ENCODE data around the gene MYCBPAP. TPM values are rescaled to one million over a fixed set of nuclear protein-coding genes. Genes with fewer than 3 reads are reported as not detected.
A peak's percentile ranks its signal among the peaks of the same experiment; 100 is the strongest.

Gene MYCBPAP
- total RNA-seq, 1 experiment from 2014 or later: not detected

- H3K9me3 ChIP-seq (ENCODE audit: control insufficient read depth in 1 of 2, insufficient read depth in 1 of 2, low read depth in 1 of 2, low read length in 2 of 2): no peaks in the 10 kb centered on the region
- H3K9me2 ChIP-seq (ENCODE audit: insufficient read depth): no peaks in the 10 kb centered on the region
- no peaks in the 10 kb centered on the region for H3K79me2 ChIP-seq (ENCODE audit: insufficient read depth, low read length)
- no peak overlapping the region for H3K4me2 ChIP-seq (ENCODE audit: low read length)
- H3K36me3 ChIP-seq (ENCODE audit: control insufficient read depth in 1 of 2, insufficient read depth in 2 of 2, low read length in 2 of 2): no peaks in the 10 kb centered on the region
- peaks cover 11 to 19% of the 10 kb centered on the region in 2 experiments for H3K4me1 ChIP-seq (ENCODE audit: control insufficient read depth in 1 of 2, insufficient read depth in 2 of 2, low read length in 2 of 2)
- POLR2A ChIA-PET: interaction anchor here (0.6 kb wide), 1 partner anchor 14 kb away, joined by 3 read pairs; no protein-coding TSS in a partner anchor
- H3K4me3 ChIP-seq (replicated peaks in 1 of 2; ENCODE audit: low read depth in 1 of 2, low read length in 2 of 2): no peak overlapping the region
- no peak overlapping the region for H3K27ac ChIP-seq (ENCODE audit: low read depth, low read length)
- H4K20me1 ChIP-seq (ENCODE audit: insufficient read depth): no peaks in the 10 kb centered on the region
- no peak overlapping the region for H2AFZ ChIP-seq (ENCODE audit: low read depth, low read length, poor library complexity, severe bottlenecking)
- DNase-seq (ENCODE audit: low read depth, low spot score): peak; percentile 50
- H3K27me3 ChIP-seq (ENCODE audit: insufficient read depth, low read length): no peaks in the 10 kb centered on the region
- RAD21 ChIA-PET (ENCODE audit: low non-redundant PET in 1 of 2, low total read pairs in 2 of 2, uncharacterized antibody in 2 of 2, unreplicated experiment in 2 of 2): interaction anchor here in 1 of 2 experiments (1.5 kb wide), 1 partner anchor 301 kb away, joined by 3 read pairs; no protein-coding TSS in a partner anchor
- no peak overlapping the region for H3K9ac ChIP-seq (ENCODE audit: low read length)
- peak; percentile 31; the same call in 1 of the 2 replicates for ATAC-seq
- BruUV-seq (replicated peaks): no TSS peak
- CTCF ChIA-PET: interaction anchor here (0.7 to 2.7 kb wide), 21 partner anchors 8 to 301 kb away, joined by 3 to 12 read pairs (median 4); partner anchors contain the start of genes EPN3 and SPATA20
- TF ChIP-seq EZH2phosphoT487 (IDR thresholded peaks at IDR 0.05; ENCODE audit: borderline replicate concordance): no peak
- TF ChIP-seq FOSL1 (IDR thresholded peaks at IDR 0.05; ENCODE audit: low read depth): no peak
- TF ChIP-seq YY1 (IDR thresholded peaks at IDR 0.05; ENCODE audit: extremely low read depth, insufficient replicate concordance, low read depth, low read length): no peak
- 0 out of 2 replicates have a peak, but pooled peaks have one; percentile 11 for TF ChIP-seq SP1 (IDR thresholded peaks at IDR 0.05; ENCODE audit: low read depth)
- no peak for TF ChIP-seq REST (IDR thresholded peaks at IDR 0.05; ENCODE audit: low read depth)
- no peak for TF ChIP-seq ELF1 (IDR thresholded peaks at IDR 0.05; ENCODE audit: borderline replicate concordance, low read depth)
- TF ChIP-seq CTCF (IDR thresholded peaks at IDR 0.05 in 2 of 3, conservative IDR thresholded peaks at IDR 0.05 in 1 of 3; ENCODE audit: borderline replicate concordance in 1 of 3, insufficient read depth in 1 of 3, low read depth in 2 of 3, low read length in 2 of 3): peak; percentile 54 to 73 (median 72); a peak in 5 of 6 replicates
- peak; percentile 68 for TF ChIP-seq RAD21 (IDR thresholded peaks at IDR 0.05; ENCODE audit: low read depth)
- intact Hi-C loops (cut with micrococcal nuclease): no loop called here
Measured at GRCh38 chr17:50501054-50501453, 7.2 kb upstream of the MYCBPAP start.
